DOHH2 (cell line): ENCODE data around the gene TPSG1.

Experiments
- H3F3A ChIP-seq: fragments of 200-600 bp; sonication (generic), shearing (Covaris generic); 2 replicates; pipeline ENCODE4 v1.6.0; 2016; ENCODE audit warnings: antibody characterized with exemption, mild to moderate bottlenecking; ENCODE audit not compliant: control insufficient read depth, insufficient read depth
- H3K27ac ChIP-seq: fragments of 200-600 bp; sonication (generic); 2 replicates; pipeline ENCODE4 v1.5.1; 2014; ENCODE audit warnings: low read depth, mild to moderate bottlenecking, low read length, moderate library complexity
- H3K27me3 ChIP-seq: fragments of 200-600 bp; sonication (generic); 2 replicates; pipeline ENCODE4 v1.6.1; 2014; ENCODE audit warnings: mild to moderate bottlenecking, low read length, mixed read lengths; ENCODE audit not compliant: control insufficient read depth
- H3K36me3 ChIP-seq: fragments of 200-600 bp; sonication (generic); 2 replicates; pipeline ENCODE4 v1.6.1; 2014; ENCODE audit warnings: mild to moderate bottlenecking, low read length, moderate library complexity, mixed read lengths; ENCODE audit not compliant: control insufficient read depth
- H3K4me1 ChIP-seq: fragments of 200-600 bp; sonication (generic); 2 replicates; pipeline ENCODE4 v1.6.1; 2014; ENCODE audit warnings: mild to moderate bottlenecking, low read length, mixed read lengths; ENCODE audit not compliant: control insufficient read depth
- H3K4me2 ChIP-seq: fragments of 200-600 bp; sonication (generic); 2 replicates; pipeline ENCODE4 v1.6.0; 2014; ENCODE audit warnings: mild to moderate bottlenecking, low read length, moderate library complexity
- H3K4me3 ChIP-seq: fragments of 200-600 bp; sonication (generic); 2 replicates; pipeline ENCODE4 v1.5.1; 2014; ENCODE audit warnings: mild to moderate bottlenecking, low read length, mixed read lengths
- H3K79me2 ChIP-seq: fragments of 200-600 bp; sonication (generic); 2 replicates; pipeline ENCODE4 v1.6.1; 2014; ENCODE audit warnings: mild to moderate bottlenecking, low read length, mixed read lengths; ENCODE audit not compliant: control insufficient read depth
- H3K9me2 ChIP-seq: fragments of 200-600 bp; sonication (generic); replicated peaks from 2 replicates; pipeline ENCODE4 v1.6.1; 2014; ENCODE audit warnings: mild to moderate bottlenecking, low read length, mixed read lengths; ENCODE audit not compliant: control insufficient read depth
- H3K9me3 ChIP-seq: fragments of 200-600 bp; sonication (generic); 2 replicates; pipeline ENCODE4 v1.6.1; 2014; ENCODE audit warnings: antibody characterized with exemption, low read length, mixed read lengths; ENCODE audit not compliant: control insufficient read depth, insufficient read depth
- H4K20me1 ChIP-seq: fragments of 200-600 bp; sonication (generic); 2 replicates; pipeline ENCODE4 v1.6.0; 2014; ENCODE audit warnings: low read depth, mild to moderate bottlenecking, antibody characterized with exemption, low read length, moderate library complexity; ENCODE audit not compliant: control insufficient read depth, insufficient read depth
- EZH2phosphoT487 ChIP-seq: fragments of 200-600 bp; sonication (generic); IDR thresholded peaks from 2 replicates; pipeline ENCODE4 v1.6.1; 2017; ENCODE audit warnings: borderline replicate concordance, mild to moderate bottlenecking, antibody characterized with exemption, low read length, moderate library complexity, mixed read lengths
- TF ChIP-seq, protein P1 (sequence below): fragments of 200-600 bp; sonication (generic); IDR thresholded peaks from one replicate; pipeline ENCODE4 v1.5.1; 2014; ENCODE audit warnings: antibody characterized with exemption, mild to moderate bottlenecking, low read depth, low read length; ENCODE audit not compliant: poor library complexity, severe bottlenecking

TPSG1 gene

GRCh38 chr16:1221628-1222552 is 3.2 kb downstream of the TPSG1 start:
- Histone ChIP-seq H3K4me1 (no peaks in the 10 kb centered on the region), H3K4me2 (no peak overlapping the region), H3K9me3 (no peaks in the 10 kb centered on the region), H3F3A (no peaks in the 10 kb centered on the region), H3K27ac (no peak overlapping the region), H3K79me2 (no peaks in the 10 kb centered on the region), H3K36me3 (no peaks in the 10 kb centered on the region), H3K27me3 (no peaks in the 10 kb centered on the region), H3K4me3 (no peak overlapping the region), H3K9me2 (no peaks in the 10 kb centered on the region), H4K20me1 (no peaks in the 10 kb centered on the region)
- no peak for TF ChIP-seq EZH2phosphoT487
- TF ChIP-seq, protein P1, sequence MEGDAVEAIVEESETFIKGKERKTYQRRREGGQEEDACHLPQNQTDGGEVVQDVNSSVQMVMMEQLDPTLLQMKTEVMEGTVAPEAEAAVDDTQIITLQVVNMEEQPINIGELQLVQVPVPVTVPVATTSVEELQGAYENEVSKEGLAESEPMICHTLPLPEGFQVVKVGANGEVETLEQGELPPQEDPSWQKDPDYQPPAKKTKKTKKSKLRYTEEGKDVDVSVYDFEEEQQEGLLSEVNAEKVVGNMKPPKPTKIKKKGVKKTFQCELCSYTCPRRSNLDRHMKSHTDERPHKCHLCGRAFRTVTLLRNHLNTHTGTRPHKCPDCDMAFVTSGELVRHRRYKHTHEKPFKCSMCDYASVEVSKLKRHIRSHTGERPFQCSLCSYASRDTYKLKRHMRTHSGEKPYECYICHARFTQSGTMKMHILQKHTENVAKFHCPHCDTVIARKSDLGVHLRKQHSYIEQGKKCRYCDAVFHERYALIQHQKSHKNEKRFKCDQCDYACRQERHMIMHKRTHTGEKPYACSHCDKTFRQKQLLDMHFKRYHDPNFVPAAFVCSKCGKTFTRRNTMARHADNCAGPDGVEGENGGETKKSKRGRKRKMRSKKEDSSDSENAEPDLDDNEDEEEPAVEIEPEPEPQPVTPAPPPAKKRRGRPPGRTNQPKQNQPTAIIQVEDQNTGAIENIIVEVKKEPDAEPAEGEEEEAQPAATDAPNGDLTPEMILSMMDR: no peak

DNA sequence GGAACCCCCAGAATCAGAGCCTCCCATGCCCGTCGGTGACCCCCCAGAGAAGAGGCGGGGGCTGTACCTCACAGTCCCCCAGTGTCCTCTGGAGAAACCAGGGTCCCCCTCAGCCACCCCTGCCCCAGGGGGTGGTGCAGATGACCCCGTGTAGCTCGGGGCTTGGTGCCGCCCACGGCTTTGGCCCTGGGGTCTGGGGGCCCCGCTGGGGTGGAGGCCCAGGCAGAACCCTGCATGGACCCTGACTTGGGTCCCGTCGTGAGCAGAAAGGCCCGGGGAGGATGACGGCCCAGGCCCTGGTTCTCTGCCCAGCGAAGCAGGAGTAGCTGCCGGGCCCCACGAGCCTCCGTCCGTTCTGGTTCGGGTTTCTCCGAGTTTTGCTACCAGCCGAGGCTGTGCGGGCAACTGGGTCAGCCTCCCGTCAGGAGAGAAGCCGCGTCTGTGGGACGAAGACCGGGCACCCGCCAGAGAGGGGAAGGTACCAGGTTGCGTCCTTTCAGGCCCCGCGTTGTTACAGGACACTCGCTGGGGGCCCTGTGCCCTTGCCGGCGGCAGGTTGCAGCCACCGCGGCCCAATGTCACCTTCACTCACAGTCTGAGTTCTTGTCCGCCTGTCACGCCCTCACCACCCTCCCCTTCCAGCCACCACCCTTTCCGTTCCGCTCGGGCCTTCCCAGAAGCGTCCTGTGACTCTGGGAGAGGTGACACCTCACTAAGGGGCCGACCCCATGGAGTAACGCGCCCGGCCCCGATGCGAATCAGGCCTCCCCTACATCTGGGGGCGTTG is 4.0 kb downstream of the TPSG1 start:
- Histone ChIP-seq H4K20me1 (no peaks in the 10 kb centered on the region), H3K79me2 (no peaks in the 10 kb centered on the region), H3K4me1 (no peaks in the 10 kb centered on the region), H3K27me3 (no peaks in the 10 kb centered on the region), H3K36me3 (no peaks in the 10 kb centered on the region), H3K27ac (no peak overlapping the region), H3K4me3 (no peak overlapping the region), H3K9me2 (no peaks in the 10 kb centered on the region), H3K4me2 (no peak overlapping the region), H3F3A (no peaks in the 10 kb centered on the region), H3K9me3 (no peaks in the 10 kb centered on the region)
- TF ChIP-seq EZH2phosphoT487: no peak
- TF ChIP-seq, protein P1: no peak

- no peaks in the 10 kb centered on the region for H3K9me2 ChIP-seq
- H3K4me3 ChIP-seq: no peak overlapping the region
- H3K79me2 ChIP-seq: no peaks in the 10 kb centered on the region
- H3K27ac ChIP-seq: no peak overlapping the region
- H3K4me2 ChIP-seq: no peak overlapping the region
- TF ChIP-seq EZH2phosphoT487: no peak
- TF ChIP-seq, protein P1: no peak
- no peaks in the 10 kb centered on the region for H3K36me3 ChIP-seq
- H3F3A ChIP-seq: no peaks in the 10 kb centered on the region
- H4K20me1 ChIP-seq: no peaks in the 10 kb centered on the region
- no peaks in the 10 kb centered on the region for H3K27me3 ChIP-seq
- no peaks in the 10 kb centered on the region for H3K4me1 ChIP-seq
- H3K9me3 ChIP-seq: no peaks in the 10 kb centered on the region
These were observed 4.9 kb downstream of the TPSG1 start for GRCh38 chr16:1220098-1220728.
